Esophagus muscularis mucosa (tissue), 4 donors: ENCODE data around the gene PIK3C2G.

ENCODE experiments used
- EP300 ChIP-seq: sonication (generic); formaldehyde crosslinking; IDR thresholded peaks from one replicate; pipeline ENCODE4 v1.6.1; 2017; ENCODE audit warnings: antibody characterized with exemption
- POLR2A ChIP-seq: fragments of 450-650 bp; IDR thresholded peaks from one replicate; pipeline ENCODE4 v1.6.1; 2017; ENCODE audit warnings: antibody characterized with exemption, moderate library complexity, mild to moderate bottlenecking, low read depth
- POLR2AphosphoS5 ChIP-seq, 2 donors: sonication (generic); formaldehyde crosslinking; IDR thresholded peaks; one replicate each; pipeline ENCODE4 v1.6.1; 2017; ENCODE audit warnings: antibody characterized with exemption in 2 of 2
- TF ChIP-seq, protein P1 (sequence below), 3 experiments: fragments of 200-600 bp in 2 of 3; fragments of 450-650 bp in 1 of 3; sonication (generic) in 2 of 3; IDR thresholded peaks; one replicate each; pipeline ENCODE4 v1.5.1; 2017 to 2019; ENCODE audit warnings: antibody characterized with exemption in 3 of 3, mild to moderate bottlenecking in 2 of 3, moderate library complexity in 1 of 3

DNA sequence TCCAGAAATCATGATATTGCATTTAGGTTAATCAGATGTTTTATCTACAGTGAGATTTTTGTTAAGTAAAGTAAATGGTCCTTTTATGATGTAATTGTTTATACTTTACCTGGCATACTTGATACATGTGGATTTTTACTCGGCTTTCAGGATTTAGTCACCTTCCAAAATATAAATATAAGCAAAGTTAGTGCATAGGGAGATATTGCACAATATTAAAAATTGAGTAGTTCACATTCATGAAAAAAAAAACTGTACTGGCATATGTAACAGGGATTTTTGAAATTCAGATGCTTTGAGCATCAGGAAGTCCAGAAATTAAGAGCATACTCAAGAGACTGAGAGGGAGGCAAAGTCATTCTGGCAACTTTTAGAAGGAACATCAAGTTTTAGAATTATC, 303.0 kb downstream of the PIK3C2G start:
- TF ChIP-seq EP300 (no peak), POLR2A (no peak), POLR2AphosphoS5 (IDR thresholded peaks at IDR 0.05) (no peak)
- TF ChIP-seq, protein P1, sequence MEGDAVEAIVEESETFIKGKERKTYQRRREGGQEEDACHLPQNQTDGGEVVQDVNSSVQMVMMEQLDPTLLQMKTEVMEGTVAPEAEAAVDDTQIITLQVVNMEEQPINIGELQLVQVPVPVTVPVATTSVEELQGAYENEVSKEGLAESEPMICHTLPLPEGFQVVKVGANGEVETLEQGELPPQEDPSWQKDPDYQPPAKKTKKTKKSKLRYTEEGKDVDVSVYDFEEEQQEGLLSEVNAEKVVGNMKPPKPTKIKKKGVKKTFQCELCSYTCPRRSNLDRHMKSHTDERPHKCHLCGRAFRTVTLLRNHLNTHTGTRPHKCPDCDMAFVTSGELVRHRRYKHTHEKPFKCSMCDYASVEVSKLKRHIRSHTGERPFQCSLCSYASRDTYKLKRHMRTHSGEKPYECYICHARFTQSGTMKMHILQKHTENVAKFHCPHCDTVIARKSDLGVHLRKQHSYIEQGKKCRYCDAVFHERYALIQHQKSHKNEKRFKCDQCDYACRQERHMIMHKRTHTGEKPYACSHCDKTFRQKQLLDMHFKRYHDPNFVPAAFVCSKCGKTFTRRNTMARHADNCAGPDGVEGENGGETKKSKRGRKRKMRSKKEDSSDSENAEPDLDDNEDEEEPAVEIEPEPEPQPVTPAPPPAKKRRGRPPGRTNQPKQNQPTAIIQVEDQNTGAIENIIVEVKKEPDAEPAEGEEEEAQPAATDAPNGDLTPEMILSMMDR (IDR thresholded peaks at IDR 0.05) = no peak
